Adipocyte (in vitro differentiated cells): Measurements from ENCODE around the gene KRT72.

Experiments
- DNase-seq: peaks from one replicate; pipeline ENCODE4 v3.0.0-alpha.2; 2015; ENCODE audit warnings: low read depth
- H3K27me3 ChIP-seq: replicated peaks from 2 replicates; pipeline ENCODE4 v1.7.0; 2013; ENCODE audit warnings: mild to moderate bottlenecking, low read length, moderate library complexity; ENCODE audit not compliant: control insufficient read depth, insufficient read depth
- H3K36me3 ChIP-seq: 2 replicates; pipeline ENCODE4 v1.7.0; 2013; ENCODE audit warnings: low read length, mild to moderate bottlenecking, moderate library complexity; ENCODE audit not compliant: control insufficient read depth, insufficient read depth, severe bottlenecking
- H3K4me1 ChIP-seq: 2 replicates; pipeline ENCODE4 v1.7.0; 2013; ENCODE audit warnings: mild to moderate bottlenecking, low read length, moderate library complexity; ENCODE audit not compliant: control insufficient read depth, insufficient read depth
- H3K4me3 ChIP-seq: 2 replicates; pipeline ENCODE4 v1.7.0; 2013; ENCODE audit warnings: mild to moderate bottlenecking, low read length, moderate library complexity
- H3K9ac ChIP-seq: 2 replicates; pipeline ENCODE4 v1.7.0; 2013; ENCODE audit warnings: mild to moderate bottlenecking, low read length, moderate library complexity
- H3K9me3 ChIP-seq: 2 replicates; pipeline ENCODE4 v1.7.0; 2013; ENCODE audit warnings: mild to moderate bottlenecking, low read length, moderate library complexity; ENCODE audit not compliant: control insufficient read depth

The KRT72 gene

GRCh38 chr12:52555577-52555976 lies 45.7 kb downstream of the KRT72 start:
- Histone ChIP-seq H3K27me3 (peaks cover 74% of the 10 kb centered on the region), H3K9me3 (no peaks in the 10 kb centered on the region), H3K36me3 (no peaks in the 10 kb centered on the region), H3K4me3 (no peak overlapping the region), H3K4me1 (no peaks in the 10 kb centered on the region), H3K9ac (no peak overlapping the region)
- no peak for DNase-seq

GRCh38 chr12:52552681-52553195 lies 48.5 kb downstream of the KRT72 start, which contains the start of gene KRT71:
Gene KRT71 (minus strand): TSS chr12:52553145. CDS start chr12:52553077, 68 bp downstream.
- Histone ChIP-seq H3K27me3 (peaks cover 79% of the 10 kb centered on the region), H3K9ac (no peak within 1 kb of the TSS), H3K36me3 (no peaks in the 10 kb centered on the region), H3K4me1 (no peaks in the 10 kb centered on the region), H3K4me3 (no peak within 1 kb of the TSS), H3K9me3 (no peaks in the 10 kb centered on the region)
- DNase-seq: no peak

- Histone ChIP-seq H3K4me3 (no peak overlapping the region), H3K36me3 (no peaks in the 10 kb centered on the region), H3K9ac (no peak overlapping the region), H3K27me3 (peaks cover 86% of the 10 kb centered on the region), H3K9me3 (no peaks in the 10 kb centered on the region), H3K4me1 (no peaks in the 10 kb centered on the region)
- no peak for DNase-seq
Observed at GRCh38 chr12:52552055-52552454, 49.2 kb downstream of the KRT72 start.

- H3K36me3 ChIP-seq: no peaks in the 10 kb centered on the region
- H3K27me3 ChIP-seq: peaks cover 88% of the 10 kb centered on the region
Observed at GRCh38 chr12:52551216-52551865, 49.9 kb downstream of the KRT72 start.

DNA sequence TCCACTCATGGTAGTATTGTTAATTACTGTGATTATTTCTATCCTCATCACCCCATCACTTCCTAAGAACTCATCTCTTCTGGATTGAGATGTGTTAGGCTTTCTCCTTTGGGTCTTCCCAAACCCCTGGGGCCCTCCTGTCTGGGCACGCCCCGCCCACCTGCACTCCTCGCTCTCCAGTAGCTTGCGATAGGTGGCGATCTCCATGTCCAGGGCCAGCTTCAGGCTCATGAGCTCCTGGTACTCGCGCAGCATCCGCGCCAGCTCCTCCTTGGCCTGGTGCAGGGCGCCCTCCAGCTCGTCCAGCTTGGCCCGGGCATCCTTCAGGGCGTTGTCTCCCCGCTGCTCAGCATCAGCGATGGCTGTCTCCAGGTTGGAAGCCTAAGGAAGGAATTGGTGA lies 55.1 kb downstream of the KRT72 start:
- H3K4me1 ChIP-seq: no peaks in the 10 kb centered on the region
- no peak overlapping the region for H3K4me3 ChIP-seq
- DNase-seq: no peak
- H3K9ac ChIP-seq: no peak overlapping the region
- H3K9me3 ChIP-seq: no peaks in the 10 kb centered on the region
- H3K27me3 ChIP-seq: peaks cover 81% of the 10 kb centered on the region
- H3K36me3 ChIP-seq: no peaks in the 10 kb centered on the region

More at GRCh38 chr12:52551216-52551865, 49.9 kb downstream of the KRT72 start:
- Histone ChIP-seq H3K9me3 (no peaks in the 10 kb centered on the region), H3K4me3 (no peak overlapping the region), H3K9ac (no peak overlapping the region), H3K4me1 (no peaks in the 10 kb centered on the region)
- no peak for DNase-seq

DNA sequence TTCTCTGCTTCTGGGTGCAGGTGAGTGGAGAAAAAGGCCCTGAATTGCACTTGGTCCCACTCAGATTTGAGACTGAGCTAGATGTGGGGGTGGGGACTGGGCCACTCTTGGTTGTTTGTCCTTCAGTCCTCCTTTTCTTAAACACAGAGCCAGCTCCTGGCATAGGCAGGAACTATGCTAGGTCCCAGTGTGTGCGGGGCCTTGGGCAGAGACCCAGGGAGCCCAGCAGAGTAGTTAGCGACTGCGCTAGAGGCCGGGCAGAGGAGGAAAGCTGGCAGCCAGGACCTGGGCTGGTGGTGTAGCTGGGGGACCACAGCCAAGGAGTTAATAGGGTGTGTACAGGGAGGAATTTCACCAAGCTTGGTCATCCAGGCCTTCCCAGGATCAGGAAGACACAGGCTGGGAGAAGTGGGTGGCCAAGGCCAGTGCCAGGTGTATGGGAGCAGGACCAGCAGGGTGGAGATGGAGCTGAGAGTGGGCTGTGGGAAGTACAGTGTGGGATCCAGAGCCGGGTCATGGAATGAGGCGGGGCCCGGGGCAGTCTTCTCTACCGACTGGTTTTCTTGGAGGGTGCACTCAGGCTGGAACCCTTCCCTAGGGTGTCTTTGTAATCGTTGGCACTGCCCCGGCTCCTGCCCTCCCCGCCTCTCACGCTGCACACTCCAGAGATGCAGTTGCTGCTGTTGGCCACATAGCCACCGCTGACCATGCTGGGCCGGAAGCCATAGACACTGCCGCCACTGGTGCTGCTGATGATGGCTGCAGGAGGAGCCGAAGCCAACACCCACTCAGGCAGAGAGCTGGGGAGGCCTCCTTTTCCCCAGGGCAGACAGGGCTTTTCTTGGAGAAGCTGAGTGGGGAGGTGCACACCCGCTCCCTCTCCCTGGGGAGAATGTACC lies 57.0 kb downstream of the KRT72 start:
- H3K4me3 ChIP-seq: no peak overlapping the region
- no peaks in the 10 kb centered on the region for H3K36me3 ChIP-seq
- H3K4me1 ChIP-seq: no peaks in the 10 kb centered on the region
- H3K9ac ChIP-seq: no peak overlapping the region
- H3K9me3 ChIP-seq: no peaks in the 10 kb centered on the region
- H3K27me3 ChIP-seq: peaks cover 63% of the 10 kb centered on the region
- no peak for DNase-seq

GRCh38 chr12:52542785-52543318 lies 58.4 kb downstream of the KRT72 start:
- no peaks in the 10 kb centered on the region for H3K4me1 ChIP-seq
- no peaks in the 10 kb centered on the region for H3K9me3 ChIP-seq
- H3K4me3 ChIP-seq: no peak overlapping the region

GRCh38 chr12:52542157-52542556 lies 59.1 kb downstream of the KRT72 start:
- DNase-seq: no peak
- Histone ChIP-seq H3K9me3 (no peaks in the 10 kb centered on the region), H3K4me1 (no peaks in the 10 kb centered on the region), H3K9ac (no peak overlapping the region), H3K27me3 (peaks cover 45% of the 10 kb centered on the region), H3K4me3 (no peak overlapping the region), H3K36me3 (no peaks in the 10 kb centered on the region)

More at GRCh38 chr12:52542785-52543318, 58.4 kb downstream of the KRT72 start:
- H3K36me3 ChIP-seq: no peaks in the 10 kb centered on the region
- H3K9ac ChIP-seq: no peak overlapping the region
- peaks cover 50% of the 10 kb centered on the region for H3K27me3 ChIP-seq
- no peak for DNase-seq

DNA sequence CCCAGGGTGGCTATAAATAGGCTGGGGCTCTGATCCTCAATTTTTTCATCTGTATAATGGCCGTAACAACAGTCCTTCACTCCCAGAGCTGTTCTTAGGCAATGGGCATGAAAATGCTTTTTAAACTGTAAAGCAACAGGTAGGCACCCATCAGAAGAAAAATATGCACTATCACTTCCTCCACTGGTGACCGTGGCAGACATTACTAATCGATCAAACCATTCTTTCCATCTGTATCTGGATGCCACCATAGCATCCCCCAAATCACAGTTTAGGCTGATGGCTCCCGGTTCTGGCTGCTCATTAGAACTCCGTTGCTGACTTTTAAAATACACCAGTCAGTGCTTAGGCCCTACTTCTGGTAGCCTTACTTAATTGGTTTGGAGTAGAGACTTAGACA lies 59.6 kb downstream of the KRT72 start:
- no peak for DNase-seq
- Histone ChIP-seq H3K4me3 (no peak overlapping the region), H3K4me1 (no peaks in the 10 kb centered on the region), H3K9ac (no peak overlapping the region), H3K27me3 (peaks cover 44% of the 10 kb centered on the region), H3K9me3 (no peaks in the 10 kb centered on the region), H3K36me3 (no peaks in the 10 kb centered on the region)

- no peak for DNase-seq
- Histone ChIP-seq H3K4me3 (no peak overlapping the region), H3K4me1 (no peaks in the 10 kb centered on the region), H3K27me3 (peaks cover 36% of the 10 kb centered on the region), H3K9me3 (no peaks in the 10 kb centered on the region), H3K9ac (no peak overlapping the region), H3K36me3 (no peaks in the 10 kb centered on the region)
Observed at GRCh38 chr12:52540531-52540930, 60.7 kb downstream of the KRT72 start.

GRCh38 chr12:52539821-52540173 lies 61.5 kb downstream of the KRT72 start:
- Histone ChIP-seq H3K9ac (no peak overlapping the region), H3K4me1 (no peaks in the 10 kb centered on the region), H3K4me3 (no peak overlapping the region), H3K27me3 (peaks cover 30% of the 10 kb centered on the region), H3K36me3 (no peaks in the 10 kb centered on the region), H3K9me3 (no peaks in the 10 kb centered on the region)
- DNase-seq: no peak
